GM21526 (cell line): ENCODE measurements around the gene LMF1.
"Not testable (repeated sequence)": the region's sequence is repeated elsewhere in the genome, so short reads cannot be mapped to it uniquely, and the experiment has no call there.

Experiments used
- ATAC-seq: cut with Tn5 transposase; IDR thresholded peaks from one replicate; pipeline ENCODE4 v1.9.1; 2021; ENCODE audit warnings: moderate library complexity; ENCODE audit not compliant: unreplicated experiment, low FRiP score

Gene LMF1

DNA sequence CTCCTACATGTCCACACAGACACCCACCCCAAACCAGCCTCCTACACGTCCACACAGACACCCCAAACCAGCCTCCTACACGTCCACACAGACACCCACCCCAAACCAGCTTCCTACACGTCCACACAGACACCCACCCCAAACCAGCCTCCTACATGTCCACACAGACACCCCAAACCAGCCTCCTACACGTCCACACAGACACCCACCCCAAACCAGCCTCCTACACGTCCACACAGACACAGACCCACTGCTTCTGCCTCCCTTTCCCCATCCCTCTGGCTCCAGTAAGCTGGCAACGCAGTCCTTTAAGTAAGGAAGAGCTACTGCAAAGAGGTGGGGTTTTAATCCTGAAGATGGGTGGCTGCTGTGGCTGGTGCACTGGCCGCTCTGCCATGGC, 17.0 kb downstream of the LMF1 start:
- ATAC-seq: not testable (repeated sequence)

GRCh38 chr16:952321-952720, 18.5 kb downstream of the LMF1 start:
- no peak for ATAC-seq

DNA sequence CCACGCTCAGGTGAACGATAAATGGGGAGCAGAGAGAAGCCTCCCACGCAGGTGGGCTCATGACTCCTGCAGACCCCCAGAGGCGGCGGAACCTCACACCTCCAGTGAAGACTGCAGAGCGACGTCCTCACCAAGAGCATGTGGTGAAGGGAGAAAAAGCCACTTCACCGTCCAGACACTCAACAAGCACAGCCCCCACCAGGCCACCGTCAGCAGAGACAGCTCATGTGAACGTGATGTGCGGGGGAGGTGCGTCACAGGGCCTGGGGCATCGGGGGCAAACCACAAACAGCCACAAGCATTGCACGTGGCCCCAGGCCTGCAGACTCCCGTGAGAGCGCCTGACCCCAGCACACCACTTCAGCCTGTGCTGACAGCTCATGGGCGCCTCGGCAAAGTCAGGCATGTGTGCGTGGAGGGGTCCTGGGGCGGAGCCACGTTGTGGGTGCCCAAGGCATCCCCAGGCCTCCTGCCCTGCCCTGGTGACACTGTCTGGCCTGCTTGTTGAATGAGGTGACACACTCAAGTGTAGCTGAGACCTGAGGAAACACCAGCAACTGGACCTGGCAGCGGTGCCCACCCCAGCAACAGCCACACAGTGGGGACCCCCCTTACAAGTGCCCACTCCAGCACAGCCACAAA, 19.0 kb downstream of the LMF1 start:
- no peak for ATAC-seq

- not testable (repeated sequence) for ATAC-seq
Measured at GRCh38 chr16:950733-951573, 19.8 kb downstream of the LMF1 start.

DNA sequence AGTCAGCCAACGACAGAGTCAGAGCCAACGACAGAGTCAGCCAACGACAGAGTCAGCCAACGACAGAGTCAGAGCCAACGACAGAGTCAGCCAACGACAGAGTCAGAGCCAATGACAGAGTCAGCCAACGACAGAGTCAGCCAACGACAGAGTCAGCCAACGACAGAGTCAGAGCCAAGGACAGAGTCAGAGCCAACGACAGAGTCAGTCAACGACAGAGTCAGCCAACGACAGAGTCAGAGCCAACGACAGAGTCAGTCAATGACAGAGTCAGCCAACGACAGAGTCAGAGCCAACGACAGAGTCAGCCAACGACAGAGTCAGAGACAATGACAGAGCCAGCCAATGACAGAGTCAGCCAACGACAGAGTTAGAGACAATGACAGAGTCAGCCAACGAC, 22.0 kb downstream of the LMF1 start:
- ATAC-seq: not testable (repeated sequence)

GRCh38 chr16:947922-948303, 22.9 kb downstream of the LMF1 start:
- not testable (repeated sequence) for ATAC-seq

GRCh38 chr16:947255-947921, 23.4 kb downstream of the LMF1 start:
- no peak for ATAC-seq

GRCh38 chr16:946048-946395, 24.8 kb downstream of the LMF1 start:
- ATAC-seq: no peak

GRCh38 chr16:945271-946047, 25.3 kb downstream of the LMF1 start:
- ATAC-seq: no peak

GRCh38 chr16:943971-944370, 26.8 kb downstream of the LMF1 start:
- no peak for ATAC-seq

GRCh38 chr16:942436-943060, 28.2 kb downstream of the LMF1 start:
- ATAC-seq: no peak

GRCh38 chr16:939941-940340, 30.8 kb downstream of the LMF1 start:
- ATAC-seq: no peak

GRCh38 chr16:939311-939710, 31.5 kb downstream of the LMF1 start:
- ATAC-seq: no peak

DNA sequence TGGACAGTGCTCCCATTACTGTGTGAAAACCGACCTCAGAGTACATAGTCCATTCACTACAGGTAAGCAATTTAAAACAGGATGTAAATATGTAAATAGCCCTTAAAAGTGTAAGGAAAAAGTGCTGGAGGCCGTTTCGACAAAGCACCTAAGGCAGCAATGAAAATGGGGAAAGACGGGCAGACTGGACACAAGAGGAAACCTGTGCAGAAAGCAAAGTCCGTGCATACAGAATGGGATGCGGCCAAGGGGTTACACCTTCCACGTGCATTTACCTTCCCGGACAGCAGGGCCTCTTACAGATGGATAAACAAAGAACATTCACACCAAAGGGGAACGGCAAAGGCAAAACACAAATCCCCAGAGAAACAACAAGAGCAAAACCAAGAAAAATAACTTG, 32.0 kb downstream of the LMF1 start:
- no peak for ATAC-seq

DNA sequence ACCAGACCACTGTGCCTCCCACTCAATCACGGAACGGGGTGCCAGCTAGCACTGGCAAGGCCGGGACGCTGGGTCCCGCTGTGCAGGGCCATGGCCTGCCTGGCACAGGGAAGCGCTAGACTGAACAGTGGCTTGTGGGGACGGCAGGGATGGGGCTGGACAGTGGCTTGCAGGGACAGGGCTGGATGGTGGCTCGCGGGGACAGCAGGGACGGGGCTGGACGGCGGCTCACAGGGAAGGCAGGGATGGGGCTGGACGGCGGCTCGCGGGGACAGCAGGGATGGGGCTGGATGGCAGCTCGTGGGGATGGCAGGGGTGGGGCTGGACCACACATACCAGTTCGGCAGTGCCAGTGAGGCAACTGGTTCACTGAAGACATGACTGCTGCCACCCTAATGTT, 32.6 kb downstream of the LMF1 start:
- no peak for ATAC-seq

DNA sequence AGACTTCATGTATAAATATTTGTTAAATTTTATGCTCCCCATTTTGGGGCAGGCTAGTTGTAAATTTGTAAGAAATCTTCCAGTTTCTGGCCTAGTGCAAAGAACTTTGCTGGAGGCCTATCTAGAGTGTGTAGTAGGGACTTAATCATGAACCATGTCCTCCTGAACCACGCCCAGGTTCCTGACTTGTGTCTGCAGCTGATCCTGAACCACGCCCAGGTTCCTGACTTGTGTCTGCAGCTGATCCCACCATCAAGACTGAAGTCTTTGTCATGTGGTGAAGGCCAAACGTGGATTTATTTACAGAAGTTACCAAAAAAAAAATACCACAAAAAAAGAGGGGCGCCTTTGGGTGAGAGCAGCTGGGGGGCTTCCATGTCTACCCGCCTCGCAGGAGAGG, 33.1 kb downstream of the LMF1 start:
- no peak for ATAC-seq

GRCh38 chr16:937311-937710, 33.5 kb downstream of the LMF1 start:
- no peak for ATAC-seq

GRCh38 chr16:935684-936083, 35.1 kb downstream of the LMF1 start:
- ATAC-seq: no peak

- ATAC-seq: no peak
Measured at GRCh38 chr16:934178-934577, 36.6 kb downstream of the LMF1 start.

GRCh38 chr16:933581-933980, 37.2 kb downstream of the LMF1 start:
- no peak for ATAC-seq
